A549 (cell line): ENCODE data around the gene FRMD3. TPM values are rescaled to one million over a fixed set of nuclear protein-coding genes. Genes with fewer than 3 reads are reported as not detected.

ENCODE experiments used
- ATAC-seq, 2 experiments: fragments of 200-7000 bp in 1 of 2; fragments of >200 bp in 1 of 2; cut with Nextera tagmentation in 1 of 2; cut with Tn5 transposase in 1 of 2; 3 replicates each; pipeline versions ENCODE4 v1.8.0 to v1.9.1; 2018 to 2020; ENCODE audit warnings: mild to moderate bottlenecking in 1 of 2, moderate library complexity in 1 of 2
- CTCF ChIA-PET: fragments of 300-600 bp; sonication (Branson Sonifier 250); formaldehyde crosslinking; extraction: SDS; loops from one replicate; lab custom pipeline; 2021; ENCODE audit warnings: antibody characterized with exemption, inconsistent platforms; lab: Yijun Ruan, JAX
- POLR2A ChIA-PET: fragments of 350-600 bp; formaldehyde crosslinking; extraction: SDS; loops from one replicate; lab custom pipeline; 2021; ENCODE audit warnings: antibody characterized with exemption, inconsistent platforms; lab: Yijun Ruan, JAX
- DNase-seq, 2 experiments: peaks; one replicate each; pipeline versions ENCODE4 v3.0.0 to v3.0.0-alpha.2; 2011 to 2016; ENCODE audit warnings: low read depth in 1 of 2, low spot score in 1 of 2
- FAIRE-seq: peaks from 2 replicates; lab custom pipeline; 2011; peaks lifted over from hg19 to GRCh38; lab: Jason Lieb, UNC
- H3K27ac ChIP-seq, 2 experiments: fragments of >200 bp; sonication (Bioruptor Twin); formaldehyde crosslinking; 3 replicates each; pipeline ENCODE4 v1.5.1; 2016 to 2017
- H3K4me1 ChIP-seq: fragments of >200 bp; sonication (Bioruptor Twin); formaldehyde crosslinking; 3 replicates; pipeline ENCODE4 v1.6.1; 2016
- H3K4me2 ChIP-seq: fragments of >200 bp; sonication (Bioruptor Twin); formaldehyde crosslinking; 3 replicates; pipeline ENCODE4 v1.6.1; 2016
- H3K4me3 ChIP-seq: fragments of >200 bp; sonication (Bioruptor Twin); formaldehyde crosslinking; 3 replicates; pipeline ENCODE4 v1.5.1; 2016
- H3K9me3 ChIP-seq: fragments of >200 bp; sonication (Bioruptor Twin); formaldehyde crosslinking; 3 replicates; pipeline ENCODE4 v1.6.1; 2016
- CBX2 ChIP-seq: fragments of 200-600 bp; sonication (generic); IDR thresholded peaks from 2 replicates; pipeline ENCODE4 v1.6.1; 2016; ENCODE audit warnings: low read depth, mild to moderate bottlenecking, borderline replicate concordance
- CHD4 ChIP-seq: fragments of 200-600 bp; sonication (generic); IDR thresholded peaks from 2 replicates; pipeline ENCODE4 v1.6.1; 2016; ENCODE audit warnings: antibody characterized with exemption, mild to moderate bottlenecking, borderline replicate concordance
- EHMT2 ChIP-seq: fragments of 200-600 bp; sonication (generic); IDR thresholded peaks from 2 replicates; pipeline ENCODE4 v1.6.1; 2016; ENCODE audit warnings: antibody characterized with exemption, low read depth, mild to moderate bottlenecking, moderate library complexity
- EP300 ChIP-seq, 2 experiments: fragments of >200 bp; sonication (Bioruptor Twin); formaldehyde crosslinking; IDR thresholded peaks; 2 replicates in 1 of 2; 3 replicates in 1 of 2; pipeline ENCODE4 v1.6.1; 2016 to 2017
- ESRRA ChIP-seq: fragments of 150-350 bp; IDR thresholded peaks from 2 replicates; pipeline ENCODE4 v1.6.1; 2014; ENCODE audit warnings: mild to moderate bottlenecking, low read length, borderline replicate concordance
- FOSL2 ChIP-seq, 2 experiments: fragments of 450-650 bp in 1 of 2; fragments of >200 bp in 1 of 2; sonication (Bioruptor Twin) in 1 of 2; formaldehyde crosslinking; IDR thresholded peaks; 2 replicates each; pipeline versions ENCODE4 v1.5.0 to v1.6.1; 2016 to 2020; ENCODE audit warnings: mild to moderate bottlenecking in 1 of 2, moderate library complexity in 1 of 2
- GATA3 ChIP-seq: IDR thresholded peaks from 2 replicates; pipeline ENCODE4 v1.6.1; 2012; ENCODE audit warnings: borderline replicate concordance
- HOXA7 ChIP-seq: fragments of 250-450 bp; sonication (Bioruptor Pico); IDR thresholded peaks from 2 replicates; pipeline ENCODE4 v1.5.0; 2020; ENCODE audit warnings: mild to moderate bottlenecking, moderate library complexity
- HOXB13 ChIP-seq: fragments of 250-450 bp; sonication (Bioruptor Pico); IDR thresholded peaks from 2 replicates; pipeline ENCODE4 v1.5.0; 2020; ENCODE audit warnings: low read depth, mild to moderate bottlenecking, moderate library complexity
- HOXB5 ChIP-seq: fragments of 250-450 bp; sonication (Bioruptor Pico); IDR thresholded peaks from 2 replicates; pipeline ENCODE4 v1.5.0; 2020; ENCODE audit warnings: mild to moderate bottlenecking, moderate library complexity
- JUNB ChIP-seq: fragments of >200 bp; sonication (Bioruptor Twin); formaldehyde crosslinking; IDR thresholded peaks from 2 replicates; pipeline ENCODE4 v1.6.1; 2016
- KDM5A ChIP-seq: fragments of 200-600 bp; sonication (generic); IDR thresholded peaks from 2 replicates; pipeline ENCODE4 v1.6.1; 2016; ENCODE audit warnings: antibody characterized with exemption, mild to moderate bottlenecking
- MAFK ChIP-seq: fragments of 450-650 bp; IDR thresholded peaks from 2 replicates; pipeline ENCODE4 v1.6.1; 2014; ENCODE audit not compliant: partially characterized antibody
- POLR2A ChIP-seq: IDR thresholded peaks from 2 replicates; pipeline ENCODE4 v1.6.1; 2012; ENCODE audit warnings: mild to moderate bottlenecking, low read length
- POLR2AphosphoS2 ChIP-seq: conservative IDR thresholded peaks from 2 replicates; pipeline ENCODE4 v1.6.1; 2012; ENCODE audit warnings: low read length, improper control_type of control experiment, inconsistent platforms
- RFX5 ChIP-seq: fragments of 450-650 bp; IDR thresholded peaks from 2 replicates; pipeline ENCODE4 v1.7.1; 2014; ENCODE audit warnings: antibody characterized with exemption, mild to moderate bottlenecking, moderate library complexity
- TP53 ChIP-seq: fragments of 250-450 bp; sonication (Bioruptor Pico); IDR thresholded peaks from 2 replicates; pipeline ENCODE4 v1.5.0; 2021; ENCODE audit warnings: mild to moderate bottlenecking, moderate library complexity
- ZC3H11A ChIP-seq: fragments of 450-650 bp; IDR thresholded peaks from 2 replicates; pipeline ENCODE4 v1.6.1; 2014; ENCODE audit warnings: antibody characterized with exemption, mild to moderate bottlenecking
- ZFP36 ChIP-seq: fragments of 450-650 bp; IDR thresholded peaks from 2 replicates; pipeline ENCODE4 v1.6.1; 2014; ENCODE audit warnings: borderline replicate concordance; ENCODE audit not compliant: partially characterized antibody
- WGBS: methylation state at CpG from one replicate; pipeline ENCODE4 v1.1.6; 2017; ENCODE audit errors: missing lambda C conversion rate; 5-methylcytosine and 5-hydroxymethylcytosine counted together
- polyA plus RNA-seq, 4 experiments: library from polyadenylated mRNA; depleted of rRNA in 3 of 4; stranded (reverse); fragments of >200 nt; fragmentation: RNase III in 1 of 4; extraction: RNeasy Plus Mini Kit Qiagen cat#74134 plus additional on column Dnase treatment in 1 of 4; gene quantifications; 2 replicates in 3 of 4; 3 replicates in 1 of 4; pipeline ENCODE4 v1.2.3, GENCODE V29; 2011 to 2017
- TF ChIP-seq, protein P1 (sequence below): IDR thresholded peaks from 2 replicates; pipeline ENCODE4 v1.6.1; 2012; ENCODE audit warnings: low read depth, borderline replicate concordance
- TF ChIP-seq, protein P2 (sequence below): fragments of 250-450 bp; sonication (Bioruptor Pico); IDR thresholded peaks from 2 replicates; pipeline ENCODE4 v1.5.0; 2021; ENCODE audit warnings: mild to moderate bottlenecking, moderate library complexity, borderline replicate concordance
- TF ChIP-seq, protein P3 (sequence below): fragments of 450-650 bp; IDR thresholded peaks from 2 replicates; pipeline ENCODE4 v1.6.1; 2014; ENCODE audit warnings: antibody characterized with exemption
- TF ChIP-seq, protein P4 (sequence below): fragments of 200-600 bp; sonication (generic); IDR thresholded peaks from 2 replicates; pipeline ENCODE4 v1.6.1; 2016; ENCODE audit warnings: antibody characterized with exemption, mild to moderate bottlenecking, moderate library complexity

The FRMD3 gene
- polyA plus RNA-seq, 2 of the 4 experiments (the other 2 are of a cell fraction): 1.7 to 3.3 TPM

DNA sequence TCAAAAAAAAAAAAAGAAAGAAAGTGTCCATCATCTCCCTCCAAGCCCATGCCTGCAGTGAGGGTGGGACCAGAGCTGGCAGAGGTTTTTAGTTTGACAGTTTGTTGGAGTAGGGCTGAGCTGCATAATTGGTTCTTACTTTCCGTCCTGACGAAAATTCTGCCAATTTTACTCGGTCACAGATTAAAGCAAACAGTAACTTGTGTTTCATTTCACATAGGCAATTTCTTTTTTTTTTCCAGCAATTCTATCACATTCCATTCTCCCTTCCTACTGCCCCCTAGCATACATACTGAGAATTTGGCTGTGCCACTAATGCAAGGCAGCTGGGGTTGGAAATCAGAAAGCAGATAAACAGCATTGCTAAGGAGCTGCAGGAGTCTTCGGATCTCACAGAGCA, 132.4 kb downstream of the FRMD3 start:
- Histone ChIP-seq H3K27ac (no peak overlapping the region), H3K4me2 (no peak overlapping the region)
- no peak for DNase-seq
- POLR2A ChIA-PET: no interaction called here
- TF ChIP-seq HOXB13 (CRISPR knock-in tag): no peak
- TF ChIP-seq, all 56 proteins: peak for 0
- FAIRE-seq: no peak
- Histone ChIP-seq H3K4me3 (no peak overlapping the region), H3K4me1 (peaks cover 12% of the 10 kb centered on the region; the same call in 2 of the 3 replicates), H3K9me3 (no peaks in the 10 kb centered on the region)
- 72% methylated on average over 4 of the region's 4 CpGs for WGBS
- CTCF ChIA-PET: interaction anchor here (0.6 kb wide), 1 partner anchor 216 kb away, joined by 3 read pairs; no protein-coding TSS in a partner anchor
- no peak for ATAC-seq

DNA sequence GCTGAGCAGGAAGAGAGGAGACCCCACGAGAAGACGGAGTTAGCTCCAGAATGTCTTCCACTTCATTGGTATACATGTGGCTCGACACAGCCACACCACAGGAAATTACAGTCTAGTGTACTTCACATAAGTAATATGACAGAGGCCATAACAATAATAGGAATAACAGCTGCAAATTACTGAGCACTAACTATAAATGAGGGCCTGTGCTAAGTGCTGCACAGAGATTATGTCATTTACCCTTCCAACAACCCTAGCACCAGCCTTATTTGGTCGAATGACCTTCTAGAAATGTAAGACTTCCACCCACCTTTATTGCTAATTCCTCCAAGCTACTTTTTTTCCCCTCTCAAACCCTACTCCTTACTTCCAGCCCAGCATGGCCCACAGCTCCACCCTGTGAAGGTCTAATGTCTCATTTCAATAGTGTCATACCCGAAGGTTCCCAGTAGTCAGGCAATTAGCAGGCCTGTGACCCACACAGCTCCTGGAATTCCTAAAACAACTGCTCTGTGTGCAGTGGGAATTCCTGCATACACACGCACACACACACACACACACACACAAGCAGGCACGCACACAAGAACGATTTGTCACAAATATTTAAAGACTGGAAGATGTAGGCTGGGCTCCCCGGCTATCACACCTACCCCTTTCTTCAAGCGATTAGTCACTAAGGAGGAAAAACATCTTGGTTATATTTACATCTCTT, 134.5 kb downstream of the FRMD3 start:
- WGBS: 47% methylated on average over 10 of the region's 10 CpGs
- Histone ChIP-seq H3K4me1 (peaks cover 12% of the 10 kb centered on the region; the same call in 2 of the 3 replicates), H3K4me2 (peak overlapping the region; percentile 52), H3K27ac (no peak overlapping the region), H3K4me3 (no peak overlapping the region), H3K9me3 (no peaks in the 10 kb centered on the region)
- DNase-seq (peak in 1 of 2 experiments; percentile 17), FAIRE-seq (no peak), ATAC-seq (0 out of 6 replicates have a peak, but pooled peaks of 1 of the 2 experiments have one; percentile 19)
- CTCF ChIA-PET: no interaction called here
- POLR2A ChIA-PET: no interaction called here
- TF ChIP-seq ZC3H11A: no peak

DNA sequence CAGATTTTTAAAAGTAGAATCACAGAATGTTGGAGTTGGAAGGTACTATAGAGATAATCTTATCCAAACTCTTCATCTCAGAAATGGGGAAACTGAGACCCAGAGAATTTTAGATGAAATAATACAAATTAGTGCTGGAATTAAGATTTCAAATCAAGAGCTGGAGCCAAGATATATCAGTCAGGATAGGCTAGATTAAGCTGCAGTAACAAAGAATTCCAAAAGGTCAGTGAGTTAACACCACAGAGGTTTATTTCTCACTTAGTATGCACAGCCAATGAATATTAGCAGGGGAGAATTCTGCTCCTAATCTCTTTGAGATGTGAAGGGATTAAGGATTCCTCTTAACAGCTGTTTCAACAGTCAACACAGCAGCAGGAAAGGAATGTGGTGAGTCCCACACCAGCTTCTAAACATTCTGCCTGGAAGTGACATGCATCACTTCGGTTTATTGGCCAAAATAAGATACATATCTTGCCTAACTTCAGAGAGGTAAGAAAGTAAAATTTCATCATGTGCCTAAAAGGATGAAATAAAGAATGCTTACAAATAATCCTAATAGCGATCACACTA, 136.8 kb downstream of the FRMD3 start:
- no peak for ATAC-seq
- FAIRE-seq: no peak
- peaks cover 12% of the 10 kb centered on the region; the same call in 2 of the 3 replicates for H3K4me1 ChIP-seq
- WGBS: 61% methylated on average over 2 of the region's 2 CpGs
- H3K27ac ChIP-seq: no peak overlapping the region
- CTCF ChIA-PET: no interaction called here
- no peak overlapping the region for H3K4me2 ChIP-seq
- POLR2A ChIA-PET: no interaction called here
- H3K4me3 ChIP-seq: no peak overlapping the region
- no peaks in the 10 kb centered on the region for H3K9me3 ChIP-seq
- no peak for TF ChIP-seq ZFP36
- no peak for TF ChIP-seq FOSL2 (IDR thresholded peaks at IDR 0.05)
- no peak for TF ChIP-seq FOSL2 (CRISPR knock-in tag; IDR thresholded peaks at IDR 0.05)
- TF ChIP-seq, protein P1, sequence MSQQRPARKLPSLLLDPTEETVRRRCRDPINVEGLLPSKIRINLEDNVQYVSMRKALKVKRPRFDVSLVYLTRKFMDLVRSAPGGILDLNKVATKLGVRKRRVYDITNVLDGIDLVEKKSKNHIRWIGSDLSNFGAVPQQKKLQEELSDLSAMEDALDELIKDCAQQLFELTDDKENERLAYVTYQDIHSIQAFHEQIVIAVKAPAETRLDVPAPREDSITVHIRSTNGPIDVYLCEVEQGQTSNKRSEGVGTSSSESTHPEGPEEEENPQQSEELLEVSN: no peak
- TF ChIP-seq, protein P2, sequence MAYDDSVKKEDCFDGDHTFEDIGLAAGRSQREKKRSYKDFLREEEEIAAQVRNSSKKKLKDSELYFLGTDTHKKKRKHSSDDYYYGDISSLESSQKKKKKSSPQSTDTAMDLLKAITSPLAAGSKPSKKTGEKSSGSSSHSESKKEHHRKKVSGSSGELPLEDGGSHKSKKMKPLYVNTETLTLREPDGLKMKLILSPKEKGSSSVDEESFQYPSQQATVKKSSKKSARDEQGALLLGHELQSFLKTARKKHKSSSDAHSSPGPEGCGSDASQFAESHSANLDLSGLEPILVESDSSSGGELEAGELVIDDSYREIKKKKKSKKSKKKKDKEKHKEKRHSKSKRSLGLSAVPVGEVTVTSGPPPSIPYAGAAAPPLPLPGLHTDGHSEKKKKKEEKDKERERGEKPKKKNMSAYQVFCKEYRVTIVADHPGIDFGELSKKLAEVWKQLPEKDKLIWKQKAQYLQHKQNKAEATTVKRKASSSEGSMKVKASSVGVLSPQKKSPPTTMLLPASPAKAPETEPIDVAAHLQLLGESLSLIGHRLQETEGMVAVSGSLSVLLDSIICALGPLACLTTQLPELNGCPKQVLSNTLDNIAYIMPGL: no peak
- no peak for TF ChIP-seq HOXB13 (CRISPR knock-in tag)
- no peak for TF ChIP-seq GATA3
- no peak for TF ChIP-seq POLR2AphosphoS2
- no peak for TF ChIP-seq RFX5
- no peak for TF ChIP-seq KDM5A
- no peak for TF ChIP-seq EHMT2
- no peak for TF ChIP-seq JUNB
- TF ChIP-seq CBX2: no peak
- no peak for TF ChIP-seq CHD4
- TF ChIP-seq ESRRA: no peak
- DNase-seq: no peak

DNA sequence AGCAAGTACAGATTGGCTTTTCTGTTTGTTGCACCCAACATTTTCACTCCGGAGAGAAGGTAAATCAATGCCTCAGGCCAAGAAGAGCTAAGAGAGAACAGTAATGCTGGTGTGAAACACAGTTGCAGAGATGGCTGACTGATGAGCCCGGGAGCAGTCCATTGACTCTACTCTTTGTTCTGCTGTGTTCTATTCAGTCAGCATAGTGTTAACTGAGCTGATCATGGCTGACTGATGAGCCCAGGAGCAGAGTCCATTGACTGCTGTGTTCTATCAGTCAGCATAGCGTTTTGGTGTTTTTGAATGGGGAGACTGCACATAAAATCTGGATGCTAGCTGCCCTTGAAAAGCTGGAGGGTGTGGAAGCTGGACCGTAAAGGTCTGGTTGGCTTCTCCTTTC, 141.4 kb downstream of the FRMD3 start:
- ChIA-PET CTCF (interaction anchor here (0.6 to 1.3 kb wide), 2 partner anchors 28 to 198 kb away, joined by 3 read pairs; no protein-coding TSS in a partner anchor), POLR2A (no interaction called here)
- Histone ChIP-seq H3K4me1 (no peaks in the 10 kb centered on the region), H3K27ac (no peak overlapping the region), H3K9me3 (no peaks in the 10 kb centered on the region), H3K4me2 (no peak overlapping the region), H3K4me3 (no peak overlapping the region)
- FAIRE-seq: no peak
- 58% methylated on average over 4 of the region's 4 CpGs for WGBS
- ATAC-seq: no peak
- no peak for DNase-seq
- TF ChIP-seq, protein P3, sequence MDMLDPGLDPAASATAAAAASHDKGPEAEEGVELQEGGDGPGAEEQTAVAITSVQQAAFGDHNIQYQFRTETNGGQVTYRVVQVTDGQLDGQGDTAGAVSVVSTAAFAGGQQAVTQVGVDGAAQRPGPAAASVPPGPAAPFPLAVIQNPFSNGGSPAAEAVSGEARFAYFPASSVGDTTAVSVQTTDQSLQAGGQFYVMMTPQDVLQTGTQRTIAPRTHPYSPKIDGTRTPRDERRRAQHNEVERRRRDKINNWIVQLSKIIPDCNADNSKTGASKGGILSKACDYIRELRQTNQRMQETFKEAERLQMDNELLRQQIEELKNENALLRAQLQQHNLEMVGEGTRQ: no peak
- TF ChIP-seq HOXB13 (CRISPR knock-in tag): no peak
- TF ChIP-seq, protein P4, sequence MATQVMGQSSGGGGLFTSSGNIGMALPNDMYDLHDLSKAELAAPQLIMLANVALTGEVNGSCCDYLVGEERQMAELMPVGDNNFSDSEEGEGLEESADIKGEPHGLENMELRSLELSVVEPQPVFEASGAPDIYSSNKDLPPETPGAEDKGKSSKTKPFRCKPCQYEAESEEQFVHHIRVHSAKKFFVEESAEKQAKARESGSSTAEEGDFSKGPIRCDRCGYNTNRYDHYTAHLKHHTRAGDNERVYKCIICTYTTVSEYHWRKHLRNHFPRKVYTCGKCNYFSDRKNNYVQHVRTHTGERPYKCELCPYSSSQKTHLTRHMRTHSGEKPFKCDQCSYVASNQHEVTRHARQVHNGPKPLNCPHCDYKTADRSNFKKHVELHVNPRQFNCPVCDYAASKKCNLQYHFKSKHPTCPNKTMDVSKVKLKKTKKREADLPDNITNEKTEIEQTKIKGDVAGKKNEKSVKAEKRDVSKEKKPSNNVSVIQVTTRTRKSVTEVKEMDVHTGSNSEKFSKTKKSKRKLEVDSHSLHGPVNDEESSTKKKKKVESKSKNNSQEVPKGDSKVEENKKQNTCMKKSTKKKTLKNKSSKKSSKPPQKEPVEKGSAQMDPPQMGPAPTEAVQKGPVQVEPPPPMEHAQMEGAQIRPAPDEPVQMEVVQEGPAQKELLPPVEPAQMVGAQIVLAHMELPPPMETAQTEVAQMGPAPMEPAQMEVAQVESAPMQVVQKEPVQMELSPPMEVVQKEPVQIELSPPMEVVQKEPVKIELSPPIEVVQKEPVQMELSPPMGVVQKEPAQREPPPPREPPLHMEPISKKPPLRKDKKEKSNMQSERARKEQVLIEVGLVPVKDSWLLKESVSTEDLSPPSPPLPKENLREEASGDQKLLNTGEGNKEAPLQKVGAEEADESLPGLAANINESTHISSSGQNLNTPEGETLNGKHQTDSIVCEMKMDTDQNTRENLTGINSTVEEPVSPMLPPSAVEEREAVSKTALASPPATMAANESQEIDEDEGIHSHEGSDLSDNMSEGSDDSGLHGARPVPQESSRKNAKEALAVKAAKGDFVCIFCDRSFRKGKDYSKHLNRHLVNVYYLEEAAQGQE: no peak
- TF ChIP-seq HOXB5 (CRISPR knock-in tag): no peak
- no peak for TF ChIP-seq HOXA7 (CRISPR knock-in tag)
- TF ChIP-seq POLR2A: no peak
- TF ChIP-seq TP53: no peak
- TF ChIP-seq MAFK: no peak
- no peak for TF ChIP-seq ZFP36
- no peak for TF ChIP-seq EP300 (IDR thresholded peaks at IDR 0.05)
